NB4 (cell line): ENCODE data around the gene COASY.

Source experiments
- DNase-seq: peaks from one replicate; pipeline ENCODE4 v3.0.0; 2010; ENCODE audit warnings: low read depth
- H3K4me3 ChIP-seq: one replicate; pipeline ENCODE4 v1.5.1; 2011; ENCODE audit warnings: mild to moderate bottlenecking, low read depth, low read length, moderate library complexity
- CTCF ChIP-seq: IDR thresholded peaks from one replicate; pipeline ENCODE4 v1.5.1; 2012; ENCODE audit warnings: low read depth, low read length
- MYC ChIP-seq: IDR thresholded peaks from 2 replicates; pipeline ENCODE4 v1.6.1; 2011; ENCODE audit warnings: low read depth, low read length
- POLR2A ChIP-seq: IDR thresholded peaks from 2 replicates; pipeline ENCODE4 v1.6.1; 2011; ENCODE audit warnings: mild to moderate bottlenecking; ENCODE audit not compliant: insufficient read length; ENCODE audit errors: extremely low read depth
- TF ChIP-seq, protein P1 (sequence below): IDR thresholded peaks from 2 replicates; pipeline ENCODE4 v1.6.1; 2011; ENCODE audit warnings: low read depth, low read length

The COASY gene

DNA sequence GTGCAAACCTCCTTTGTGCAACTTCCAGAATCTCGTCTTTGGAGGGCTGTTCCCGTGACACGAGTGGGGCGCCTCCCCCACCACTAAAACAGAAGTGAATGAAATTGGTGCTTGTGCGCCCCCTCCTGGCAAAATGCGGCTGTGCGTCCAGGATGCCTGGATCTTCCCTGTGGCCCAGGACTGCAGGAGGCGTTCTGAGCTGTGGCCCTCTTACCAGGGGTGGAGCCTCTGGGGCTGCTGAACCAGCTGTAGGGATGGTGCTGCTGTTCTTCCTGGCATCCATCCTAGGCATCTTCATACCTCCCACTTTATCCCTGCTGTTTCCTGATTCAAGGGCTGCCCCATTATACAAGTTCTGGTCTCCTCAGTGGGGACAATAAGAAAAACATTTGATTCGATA, 44.4 kb upstream of the COASY start:
- DNase-seq, result peak; percentile 70
- no peak overlapping the region for H3K4me3 ChIP-seq
- TF ChIP-seq, protein P1, sequence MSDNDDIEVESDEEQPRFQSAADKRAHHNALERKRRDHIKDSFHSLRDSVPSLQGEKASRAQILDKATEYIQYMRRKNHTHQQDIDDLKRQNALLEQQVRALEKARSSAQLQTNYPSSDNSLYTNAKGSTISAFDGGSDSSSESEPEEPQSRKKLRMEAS, result peak; percentile 60; the same call in 1 of the 2 replicates
- TF ChIP-seq CTCF (peak; percentile 90), POLR2A (no peak), MYC (no peak)

- DNase-seq, result peak; percentile 29
Observed at GRCh38 chr17:42518046-42518754, 43.7 kb upstream of the COASY start.

DNA sequence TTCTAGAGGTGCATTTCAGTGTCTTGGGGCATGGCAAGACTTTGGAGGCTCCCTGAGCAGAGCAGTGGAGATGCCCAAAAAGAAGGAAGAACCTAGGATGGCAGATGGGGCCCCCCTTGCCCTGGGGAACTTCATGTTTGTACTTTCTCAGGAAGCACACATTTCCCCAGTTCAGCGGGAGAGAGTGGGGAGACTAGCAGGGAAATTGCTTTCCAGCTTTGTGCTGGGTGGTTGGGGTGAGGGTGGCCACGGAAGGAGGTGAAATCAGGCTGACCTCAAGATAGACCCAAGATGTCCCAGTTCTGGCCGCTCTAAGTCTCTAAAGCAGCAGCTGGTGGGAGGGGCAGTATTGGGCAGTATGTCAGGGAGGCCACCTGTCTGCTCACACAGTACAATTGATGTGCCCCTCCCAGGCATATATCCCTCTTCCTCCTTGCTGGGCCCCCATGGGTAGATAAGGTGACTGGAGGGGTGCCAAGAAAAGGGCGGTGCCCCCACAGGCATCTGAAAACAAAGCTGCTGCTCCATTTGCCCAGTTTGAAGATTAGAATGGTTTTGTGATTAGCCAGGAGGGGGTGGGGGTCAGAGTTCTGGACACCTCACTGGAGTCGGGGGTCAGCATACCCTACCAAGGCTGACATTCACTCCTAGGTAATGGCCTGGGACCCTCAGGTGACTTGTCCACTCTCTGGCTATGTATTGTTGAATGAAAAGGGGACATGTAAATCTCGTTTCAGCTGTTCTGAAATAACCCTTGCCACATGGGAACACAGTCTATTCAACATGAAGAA, 43.0 kb upstream of the COASY start:
- DNase-seq, result no peak
- H3K4me3 ChIP-seq, result no peak overlapping the region
- TF ChIP-seq, protein P1, result no peak
- no peak for TF ChIP-seq POLR2A
- TF ChIP-seq MYC, result no peak
- TF ChIP-seq CTCF, result no peak

More at GRCh38 chr17:42518046-42518754, 43.7 kb upstream of the COASY start:
- H3K4me3 ChIP-seq, result no peak overlapping the region
- TF ChIP-seq, protein P1, result no peak
- no peak for TF ChIP-seq CTCF
- no peak for TF ChIP-seq MYC
- TF ChIP-seq POLR2A, result no peak

DNA sequence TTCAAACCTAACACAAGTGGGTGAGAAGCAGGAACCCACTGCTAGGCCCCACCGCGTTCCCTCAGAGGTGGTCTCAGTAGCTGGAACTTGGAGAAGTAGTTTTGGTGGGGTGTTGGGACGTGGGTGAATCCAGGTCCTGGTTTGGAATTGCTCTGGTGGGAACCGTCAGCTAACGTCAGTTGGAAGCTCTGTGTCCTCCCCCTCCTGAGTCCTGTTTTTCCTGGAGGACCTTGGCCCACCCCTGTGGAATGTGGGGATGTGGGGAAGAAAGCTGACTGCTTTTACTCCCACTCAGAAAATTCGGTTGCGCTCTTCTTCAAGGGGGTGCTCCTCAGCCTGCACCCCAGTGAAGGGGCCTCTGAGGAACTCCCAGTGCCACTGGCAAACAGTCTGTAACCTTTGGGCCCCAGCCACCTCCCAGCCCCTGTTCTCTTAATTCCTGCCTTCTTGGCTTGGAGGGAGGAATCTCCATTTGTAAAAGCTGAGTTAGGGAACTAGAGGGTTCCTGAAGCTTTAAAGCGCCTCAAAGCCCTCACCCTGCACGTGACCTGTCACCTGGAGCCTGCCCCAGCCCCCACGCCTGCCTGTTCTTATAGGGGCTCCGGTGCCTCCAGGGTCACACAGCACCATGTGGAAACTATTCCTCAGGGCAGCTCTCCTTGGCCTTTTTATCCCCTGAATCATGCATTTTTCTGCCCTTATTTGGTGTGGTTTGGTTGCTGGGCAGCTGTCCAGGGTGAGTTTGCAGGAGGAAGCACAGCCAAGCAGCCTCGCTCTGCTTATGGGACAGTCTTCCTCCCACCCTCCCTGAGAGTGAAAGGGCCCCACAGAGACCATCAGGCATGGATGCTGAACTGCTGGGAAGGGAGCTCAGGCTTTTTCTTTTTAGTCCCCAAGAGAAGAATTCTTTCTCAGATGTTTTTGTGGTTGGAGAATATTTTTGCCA, 42.1 kb upstream of the COASY start:
- no peak for TF ChIP-seq CTCF
- TF ChIP-seq, protein P1, result no peak
- TF ChIP-seq MYC, result no peak
- no peak for TF ChIP-seq POLR2A
- no peak for DNase-seq
- no peak overlapping the region for H3K4me3 ChIP-seq

DNA sequence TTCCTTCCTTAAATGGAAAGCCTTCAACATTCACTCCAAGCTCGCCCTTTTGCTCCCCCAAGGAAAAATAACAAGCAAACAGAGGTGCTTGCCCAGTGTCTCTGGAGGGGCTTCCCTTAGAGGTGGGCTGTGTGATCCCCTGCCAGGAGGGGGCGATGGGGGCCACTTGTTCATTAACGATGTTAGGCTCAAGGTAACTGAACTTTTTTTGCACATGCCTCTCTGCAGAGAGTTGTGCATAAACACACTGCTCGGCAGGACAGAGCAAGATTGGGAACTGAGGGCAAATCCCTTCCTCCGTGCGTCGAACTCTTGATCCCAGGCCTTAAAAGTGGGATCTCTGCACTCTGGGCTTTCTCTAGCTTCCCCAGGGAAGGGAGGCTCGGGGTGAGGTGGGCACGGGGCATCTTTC, 41.4 kb upstream of the COASY start:
- DNase-seq, result peak; percentile 41
- TF ChIP-seq CTCF, result peak; percentile 66
- no peak for TF ChIP-seq MYC
- H3K4me3 ChIP-seq, result no peak overlapping the region
